Left ventricle myocardium inferior (tissue), 1 donor: ENCODE data around the gene IL12RB1. TPM values are rescaled to one million over a fixed set of nuclear protein-coding genes. Genes with fewer than 3 reads are reported as not detected.

Source experiments
- DNase-seq: peaks from one replicate; pipeline ENCODE4 v3.0.0-alpha.2; 2020
- H3K27ac ChIP-seq: fragments of 200-600 bp; replicated peaks from 2 replicates; pipeline ENCODE4 v1.8.0; 2021
- H3K27me3 ChIP-seq: fragments of 200-600 bp; 2 replicates; pipeline ENCODE4 v1.8.0; 2021; ENCODE audit warnings: low read depth
- H3K36me3 ChIP-seq: fragments of 200-600 bp; 2 replicates; pipeline ENCODE4 v1.8.0; 2021
- H3K4me1 ChIP-seq: fragments of 200-600 bp; 2 replicates; pipeline ENCODE4 v1.8.0; 2021
- H3K4me3 ChIP-seq: fragments of 200-600 bp; 2 replicates; pipeline ENCODE4 v1.8.0; 2021; ENCODE audit warnings: mild to moderate bottlenecking, moderate library complexity
- H3K9me3 ChIP-seq: fragments of 200-600 bp; replicated peaks from 2 replicates; pipeline ENCODE4 v1.8.0; 2021
- CTCF ChIP-seq: fragments of 200-600 bp; IDR thresholded peaks from 2 replicates; pipeline ENCODE4 v1.8.0; 2021; ENCODE audit warnings: antibody characterized with exemption, mild to moderate bottlenecking, borderline replicate concordance
- intact Hi-C: fragments of 100-400 bp; cut with micrococcal nuclease; formaldehyde crosslinking; loops from one replicate; pipeline ENCODE4 v1.11.0; 2022
- total RNA-seq: library from RNA; stranded (reverse); fragmentation: NEBNext Ultra II Directional; extraction: Animal tissue kit (Norgen Biotek cat#: 25700); gene quantifications from one replicate; pipeline ENCODE4 v1.2.1, GENCODE V29; 2021
- donor health status: DM: no; HTN: yes; CAD: no; lungs with severe emphysema.

Gene IL12RB1
- total RNA-seq, 1 donor from 2014 or later, result 0.44 TPM

- H3K4me1 ChIP-seq, result peaks cover 27% of the 10 kb centered on the region
- peaks cover 3% of the 10 kb centered on the region for H3K36me3 ChIP-seq
- intact Hi-C loops, result loop anchor here (10.0 kb wide), 1 partner anchor 137 kb away; a partner anchor contains a TSS
- DNase-seq, result peak; percentile 90
- peak overlapping the region; percentile 77 for H3K27ac ChIP-seq
- TF ChIP-seq CTCF, result no peak
- no peaks in the 10 kb centered on the region for H3K9me3 ChIP-seq
- H3K27me3 ChIP-seq, result no peaks in the 10 kb centered on the region
- peak overlapping the region; percentile 87 for H3K4me3 ChIP-seq
These were observed 31.1 kb upstream of the IL12RB1 start for GRCh38 chr19:18117692-18118378.

GRCh38 chr19:18117364-18117691, 30.6 kb upstream of the IL12RB1 start:
- H3K4me3 ChIP-seq, result peak overlapping the region; percentile 87
- no peak for DNase-seq
- intact Hi-C loops, result loop anchor here (10.0 kb wide), 1 partner anchor 137 kb away; a partner anchor contains a TSS
- no peak overlapping the region for H3K27ac ChIP-seq
- H3K9me3 ChIP-seq, result no peaks in the 10 kb centered on the region
- H3K36me3 ChIP-seq, result no peaks in the 10 kb centered on the region
- peaks cover 24% of the 10 kb centered on the region for H3K4me1 ChIP-seq
- no peaks in the 10 kb centered on the region for H3K27me3 ChIP-seq
- no peak for TF ChIP-seq CTCF

GRCh38 chr19:18114483-18114882, 27.7 kb upstream of the IL12RB1 start:
- Histone ChIP-seq H3K9me3 (no peaks in the 10 kb centered on the region), H3K27ac (no peak overlapping the region), H3K4me1 (peaks cover 39% of the 10 kb centered on the region), H3K4me3 (no peak overlapping the region), H3K36me3 (no peaks in the 10 kb centered on the region), H3K27me3 (peaks cover 22% of the 10 kb centered on the region)
- no peak for DNase-seq
- intact Hi-C loops, result loop anchor here (10.0 kb wide), 1 partner anchor 140 kb away; a partner anchor contains a TSS
- TF ChIP-seq CTCF, result no peak

GRCh38 chr19:18113827-18114226, 27.1 kb upstream of the IL12RB1 start:
- no peak for TF ChIP-seq CTCF
- peaks cover 24% of the 10 kb centered on the region for H3K27me3 ChIP-seq
- H3K4me3 ChIP-seq, result no peak overlapping the region
- intact Hi-C loops, result loop anchor here (10.0 kb wide), 1 partner anchor 141 kb away; a partner anchor contains a TSS
- peaks cover 36% of the 10 kb centered on the region for H3K4me1 ChIP-seq
- no peaks in the 10 kb centered on the region for H3K9me3 ChIP-seq
- H3K36me3 ChIP-seq, result no peaks in the 10 kb centered on the region
- no peak for DNase-seq
- no peak overlapping the region for H3K27ac ChIP-seq

- Histone ChIP-seq H3K9me3 (no peaks in the 10 kb centered on the region), H3K36me3 (no peaks in the 10 kb centered on the region), H3K27ac (no peak overlapping the region), H3K4me1 (peaks cover 28% of the 10 kb centered on the region), H3K4me3 (no peak overlapping the region), H3K27me3 (peaks cover 24% of the 10 kb centered on the region)
- peak; percentile 87 for DNase-seq
- peak; percentile 93 for TF ChIP-seq CTCF
- intact Hi-C loops, result loop anchor here (10.0 kb wide), 1 partner anchor 142 kb away; a partner anchor contains a TSS
These were observed 26.3 kb upstream of the IL12RB1 start for GRCh38 chr19:18112989-18113478.
